Uterus (tissue), 4 donors: ENCODE measurements around the gene CBLIF. TPM values are rescaled to one million over a fixed set of nuclear protein-coding genes. Genes with fewer than 3 reads are reported as not detected.

Experiments
- DNase-seq, 2 donors: peaks; one replicate each; pipeline ENCODE4 v3.0.0-alpha.2; 2019 to 2020
- H3K27ac ChIP-seq, 2 donors: fragments of 200-600 bp; sonication (generic); 1 replicate in 1 of 2; 2 replicates in 1 of 2; pipeline ENCODE4 v1.5.1; 2016 to 2018
- H3K27me3 ChIP-seq, 2 donors: fragments of 200-600 bp; sonication (generic); one replicate each; pipeline ENCODE4 v1.5.1; 2018 to 2019; ENCODE audit warnings: control low read depth in 1 of 2
- H3K36me3 ChIP-seq, 2 donors: fragments of 200-600 bp; sonication (generic); one replicate each; pipeline ENCODE4 v1.5.1; 2019; ENCODE audit warnings: control low read depth in 1 of 2
- H3K4me1 ChIP-seq, 2 donors: fragments of 200-600 bp; sonication (generic); one replicate each; pipeline ENCODE4 v1.5.1; 2018 to 2019; ENCODE audit warnings: control low read depth in 1 of 2
- H3K4me3 ChIP-seq, 2 donors: fragments of 200-600 bp; sonication (generic); 1 replicate in 1 of 2; 2 replicates in 1 of 2; pipeline ENCODE4 v1.5.1; 2018 to 2019; ENCODE audit warnings: mild to moderate bottlenecking in 1 of 2
- H3K9me3 ChIP-seq, 2 donors: fragments of 200-600 bp; sonication (generic); one replicate each; pipeline ENCODE4 v1.5.1; 2019; ENCODE audit warnings: control low read depth in 1 of 2
- POLR2A ChIP-seq, 2 donors: fragments of 450-650 bp; IDR thresholded peaks; one replicate each; pipeline ENCODE4 v1.6.1; 2016; ENCODE audit warnings: antibody characterized with exemption in 2 of 2, mild to moderate bottlenecking in 1 of 2, moderate library complexity in 1 of 2
- intact Hi-C: fragments of 100-400 bp; cut with DNase I; formaldehyde crosslinking; loops from one replicate; pipeline ENCODE4 v1.15.1; 2023; ENCODE audit warnings: low total_unique reads
- total RNA-seq, 4 donors: library from RNA; depleted of rRNA in 3 of 4; stranded (reverse); fragments of >200 nt in 3 of 4; gene quantifications; one replicate each; pipeline versions ENCODE4 v1.1.0 to v1.2.4, GENCODE V29; 2014 to 2023
- TF ChIP-seq, protein P1 (sequence below), 4 experiments: fragments of 200-600 bp in 2 of 4; fragments of 450-650 bp in 2 of 4; sonication (generic) in 2 of 4; IDR thresholded peaks; one replicate each; pipeline ENCODE4 v1.5.1; 2016 to 2019; ENCODE audit warnings: antibody characterized with exemption in 4 of 4, mild to moderate bottlenecking in 2 of 4, moderate library complexity in 1 of 4
- donor health status: DM: yes; HTN: yes; CAD: no.

Gene CBLIF
- total RNA-seq, 4 donors from 2014 or later = not detected

DNA sequence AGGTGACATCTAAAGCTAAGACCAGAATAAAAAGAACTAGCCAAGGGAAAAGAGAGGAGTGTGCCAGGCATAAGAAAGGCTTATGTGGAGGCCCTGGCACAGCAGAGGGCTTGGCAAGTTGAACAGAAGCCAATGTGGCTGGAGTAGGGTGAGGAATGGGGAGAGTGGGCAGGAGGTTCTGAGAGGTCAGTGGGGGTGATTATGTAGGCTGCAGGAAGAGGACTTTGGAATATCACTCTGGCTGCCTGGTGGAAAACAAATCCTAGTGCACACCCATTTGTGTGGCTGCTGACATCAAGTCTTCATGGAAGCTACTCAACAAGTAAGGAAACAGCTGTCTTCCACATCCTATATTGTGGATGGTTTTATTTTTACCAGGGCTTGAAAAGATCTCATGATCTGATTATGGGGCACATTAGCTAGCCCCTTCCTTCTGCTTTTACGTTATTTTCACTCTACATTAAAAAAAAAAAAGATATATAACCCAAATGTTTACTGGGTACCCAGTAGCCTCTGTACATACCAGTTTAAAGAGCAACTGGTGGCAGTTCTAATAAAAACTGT, 38.2 kb downstream of the CBLIF start:
- Histone ChIP-seq H3K27me3 (no peaks in the 10 kb centered on the region), H3K27ac (no peak overlapping the region), H3K9me3 (no peaks in the 10 kb centered on the region), H3K36me3 (no peaks in the 10 kb centered on the region), H3K4me3 (no peak overlapping the region), H3K4me1 (no peaks in the 10 kb centered on the region)
- intact Hi-C loops = no loop called here
- no peak for DNase-seq
- TF ChIP-seq, protein P1, sequence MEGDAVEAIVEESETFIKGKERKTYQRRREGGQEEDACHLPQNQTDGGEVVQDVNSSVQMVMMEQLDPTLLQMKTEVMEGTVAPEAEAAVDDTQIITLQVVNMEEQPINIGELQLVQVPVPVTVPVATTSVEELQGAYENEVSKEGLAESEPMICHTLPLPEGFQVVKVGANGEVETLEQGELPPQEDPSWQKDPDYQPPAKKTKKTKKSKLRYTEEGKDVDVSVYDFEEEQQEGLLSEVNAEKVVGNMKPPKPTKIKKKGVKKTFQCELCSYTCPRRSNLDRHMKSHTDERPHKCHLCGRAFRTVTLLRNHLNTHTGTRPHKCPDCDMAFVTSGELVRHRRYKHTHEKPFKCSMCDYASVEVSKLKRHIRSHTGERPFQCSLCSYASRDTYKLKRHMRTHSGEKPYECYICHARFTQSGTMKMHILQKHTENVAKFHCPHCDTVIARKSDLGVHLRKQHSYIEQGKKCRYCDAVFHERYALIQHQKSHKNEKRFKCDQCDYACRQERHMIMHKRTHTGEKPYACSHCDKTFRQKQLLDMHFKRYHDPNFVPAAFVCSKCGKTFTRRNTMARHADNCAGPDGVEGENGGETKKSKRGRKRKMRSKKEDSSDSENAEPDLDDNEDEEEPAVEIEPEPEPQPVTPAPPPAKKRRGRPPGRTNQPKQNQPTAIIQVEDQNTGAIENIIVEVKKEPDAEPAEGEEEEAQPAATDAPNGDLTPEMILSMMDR (IDR thresholded peaks at IDR 0.05) = no peak
- no peak for TF ChIP-seq POLR2A (IDR thresholded peaks at IDR 0.05)

DNA sequence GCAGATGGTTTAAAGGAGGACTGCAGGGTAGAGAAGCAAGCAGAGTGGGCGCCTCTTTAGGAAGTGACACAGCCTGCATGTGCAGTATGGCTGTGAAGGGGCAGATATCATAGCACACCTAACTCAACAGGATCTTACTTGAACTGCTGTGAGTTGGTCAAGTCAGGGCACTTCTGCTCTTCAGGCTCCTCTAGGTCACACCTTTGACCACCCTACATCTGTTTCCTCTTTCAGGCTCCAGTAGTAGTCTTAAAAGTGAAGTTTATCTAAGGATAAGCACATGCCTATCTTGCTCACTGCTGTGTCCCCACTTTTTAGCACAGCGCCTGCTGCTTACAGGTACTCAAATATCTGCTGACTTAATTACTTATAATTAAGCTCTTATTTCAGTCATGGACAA, 41.2 kb downstream of the CBLIF start:
- Histone ChIP-seq H3K27ac (no peak overlapping the region), H3K27me3 (no peaks in the 10 kb centered on the region), H3K9me3 (no peaks in the 10 kb centered on the region), H3K4me1 (no peaks in the 10 kb centered on the region), H3K4me3 (no peak overlapping the region), H3K36me3 (no peaks in the 10 kb centered on the region)
- intact Hi-C loops = loop anchor here (5.0 kb wide), 1 partner anchor 52 kb away; no protein-coding TSS in a partner anchor
- DNase-seq = no peak
- TF ChIP-seq, protein P1 (IDR thresholded peaks at IDR 0.05) = no peak
- no peak for TF ChIP-seq POLR2A (IDR thresholded peaks at IDR 0.05)

DNA sequence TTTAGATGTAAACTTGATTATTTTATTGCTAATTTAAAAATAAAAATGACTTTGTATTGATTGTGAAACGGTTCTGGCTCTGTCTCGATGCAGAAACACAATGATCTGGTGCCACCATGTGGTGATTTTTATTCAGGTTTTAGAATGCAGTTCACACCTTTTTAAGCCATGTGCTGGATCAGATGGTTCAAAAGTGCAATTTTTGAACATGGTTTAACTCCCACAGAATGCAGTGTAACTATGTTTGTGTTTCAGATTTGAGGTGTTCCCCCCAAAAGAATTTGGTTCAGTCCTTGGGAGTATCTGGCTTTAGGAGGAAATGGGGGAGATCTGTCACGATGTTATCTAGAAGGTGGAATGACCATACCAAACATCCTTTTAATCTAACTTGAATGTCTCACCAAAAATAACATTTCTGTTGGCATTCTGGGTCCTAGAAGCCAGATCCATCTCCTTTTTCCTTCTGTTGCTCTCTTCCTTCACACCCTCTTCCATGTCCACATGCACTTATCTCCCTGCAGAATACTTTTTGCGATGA, 42.6 kb downstream of the CBLIF start:
- TF ChIP-seq POLR2A (IDR thresholded peaks at IDR 0.05) = no peak
- TF ChIP-seq, protein P1 (IDR thresholded peaks at IDR 0.05) = peak; percentile 52 to 75 (median 69)
- intact Hi-C loops = loop anchor here (5.0 kb wide), 1 partner anchor 50 kb away; no protein-coding TSS in a partner anchor
- Histone ChIP-seq H3K27me3 (no peaks in the 10 kb centered on the region), H3K4me1 (no peaks in the 10 kb centered on the region), H3K9me3 (no peaks in the 10 kb centered on the region), H3K36me3 (no peaks in the 10 kb centered on the region), H3K4me3 (no peak overlapping the region), H3K27ac (peak overlapping the region in 1 of 2 donors; percentile 1)
- peak in 1 of 2 donors; percentile 26 for DNase-seq

DNA sequence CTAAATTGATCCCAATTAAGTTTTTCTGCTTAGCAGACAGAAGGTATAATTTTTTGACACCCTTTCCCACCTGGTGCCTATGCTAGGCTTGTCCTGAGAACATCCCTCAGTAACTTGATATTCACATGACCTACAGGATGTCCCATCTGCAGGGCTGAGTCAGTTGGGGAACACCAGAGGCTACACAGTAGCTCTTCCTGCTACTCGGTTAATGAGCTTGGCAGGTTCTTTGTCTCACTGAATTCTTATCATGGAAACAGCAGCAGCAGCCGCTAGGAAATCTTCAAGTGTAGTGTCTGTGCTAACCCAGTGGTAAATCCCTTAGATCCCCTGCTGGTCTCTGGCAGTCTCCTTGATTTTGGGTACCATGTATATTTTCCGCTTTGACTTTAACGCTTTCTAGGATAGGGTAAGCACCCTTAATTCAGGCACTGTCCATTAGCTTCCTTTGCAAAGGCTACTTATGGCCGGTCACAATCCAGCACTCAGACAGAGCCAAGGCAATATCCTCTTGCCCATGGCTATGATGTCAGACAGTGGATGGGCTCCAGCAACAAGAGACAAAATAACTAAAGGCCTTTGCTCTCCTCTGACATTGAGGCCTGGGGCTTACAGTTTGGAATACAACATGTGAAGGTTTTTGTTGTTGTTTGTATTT, 43.2 kb downstream of the CBLIF start:
- Histone ChIP-seq H3K36me3 (no peaks in the 10 kb centered on the region), H3K9me3 (no peaks in the 10 kb centered on the region), H3K27me3 (no peaks in the 10 kb centered on the region), H3K4me1 (no peaks in the 10 kb centered on the region), H3K27ac (peak overlapping the region in 1 of 2 donors; percentile 1), H3K4me3 (no peak overlapping the region)
- intact Hi-C loops = loop anchor here (5.0 kb wide), 1 partner anchor 50 kb away; no protein-coding TSS in a partner anchor
- TF ChIP-seq, protein P1 (IDR thresholded peaks at IDR 0.05) = no peak
- no peak for TF ChIP-seq POLR2A (IDR thresholded peaks at IDR 0.05)
- DNase-seq = peak; percentile 26 to 43

DNA sequence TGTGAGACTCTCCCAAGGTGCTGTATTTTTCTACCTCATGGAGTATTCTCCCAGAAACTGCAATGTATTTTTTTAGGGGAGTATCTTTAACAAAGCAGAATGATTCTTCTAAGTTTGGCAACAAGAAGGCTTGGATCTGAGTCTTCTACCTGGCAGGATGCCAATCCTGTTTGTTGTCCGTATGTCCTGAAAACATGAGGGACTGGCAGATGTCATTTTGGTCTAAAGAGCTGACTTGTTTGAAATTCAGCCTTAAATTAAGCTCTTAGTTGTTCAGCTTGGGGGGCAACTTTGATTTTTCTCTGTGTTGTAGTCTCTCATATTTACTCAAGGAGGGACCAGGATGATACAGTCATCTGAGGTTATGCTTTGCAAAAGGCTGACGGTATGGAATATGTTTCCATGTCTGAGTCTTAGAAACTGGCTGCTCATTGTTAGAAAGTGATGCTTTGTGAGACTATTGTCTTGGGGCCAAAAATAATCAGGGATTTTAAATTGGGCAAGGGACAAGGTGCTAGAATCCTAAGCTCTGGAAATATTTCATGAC, 44.1 kb downstream of the CBLIF start:
- no peak for DNase-seq
- TF ChIP-seq, protein P1 (IDR thresholded peaks at IDR 0.05) = no peak
- no peak for TF ChIP-seq POLR2A (IDR thresholded peaks at IDR 0.05)
- no peak overlapping the region for H3K4me3 ChIP-seq
- H3K27ac ChIP-seq = no peak overlapping the region
- H3K9me3 ChIP-seq = no peaks in the 10 kb centered on the region
- no peaks in the 10 kb centered on the region for H3K4me1 ChIP-seq
- no peaks in the 10 kb centered on the region for H3K27me3 ChIP-seq
- intact Hi-C loops = loop anchor here (5.0 kb wide), 1 partner anchor 49 kb away; no protein-coding TSS in a partner anchor
- no peaks in the 10 kb centered on the region for H3K36me3 ChIP-seq
